Endodermal cell (in vitro differentiated cells): ENCODE data around the gene AP2A1. TPM values are rescaled to one million over a fixed set of nuclear protein-coding genes. Genes with fewer than 3 reads are reported as not detected.

Experiments
- DNase-seq: peaks from one replicate; pipeline ENCODE4 v3.0.0-alpha.2; 2017
- H3K27ac ChIP-seq: 2 replicates; pipeline ENCODE4 v1.5.1; 2013; ENCODE audit warnings: mild to moderate bottlenecking, low read depth, low read length, moderate library complexity
- H3K27me3 ChIP-seq: 2 replicates; pipeline ENCODE4 v1.6.1; 2013; ENCODE audit warnings: mild to moderate bottlenecking, low read length, moderate library complexity; ENCODE audit not compliant: insufficient read depth, control insufficient read depth, poor library complexity, severe bottlenecking
- H3K36me3 ChIP-seq: 2 replicates; pipeline ENCODE4 v1.7.0; 2013; ENCODE audit warnings: mild to moderate bottlenecking, low read length, moderate library complexity; ENCODE audit not compliant: control insufficient read depth, insufficient read depth
- H3K4me1 ChIP-seq: one replicate; pipeline ENCODE4 v1.7.0; 2013; ENCODE audit warnings: low read length; ENCODE audit not compliant: control insufficient read depth, insufficient read depth
- H3K4me3 ChIP-seq: 2 replicates; pipeline ENCODE4 v1.5.1; 2013; ENCODE audit warnings: mild to moderate bottlenecking, low read length, moderate library complexity
- H3K9ac ChIP-seq: 2 replicates; pipeline ENCODE4 v1.6.1; 2013; ENCODE audit warnings: mild to moderate bottlenecking, low read length, moderate library complexity; ENCODE audit not compliant: poor library complexity, severe bottlenecking; ENCODE audit errors: extremely low read depth
- H3K9me3 ChIP-seq: 2 replicates; pipeline ENCODE4 v1.6.1; 2013; ENCODE audit warnings: mild to moderate bottlenecking, low read length, moderate library complexity; ENCODE audit not compliant: control insufficient read depth
- H3K27ac Mint-ChIP-seq: 2 replicates; pipeline ENCODE4 v1.8.0; 2020; ENCODE audit warnings: mixed read lengths
- H3K27me3 Mint-ChIP-seq: 2 replicates; pipeline ENCODE4 v1.8.0; 2021; ENCODE audit warnings: mild to moderate bottlenecking, mixed read lengths; ENCODE audit not compliant: insufficient read depth
- H3K36me3 Mint-ChIP-seq: 2 replicates; pipeline ENCODE4 v1.8.0; 2020; ENCODE audit warnings: low read depth, mixed read lengths
- H3K4me1 Mint-ChIP-seq: 2 replicates; pipeline ENCODE4 v1.8.0; 2020; ENCODE audit warnings: mixed read lengths
- H3K4me3 Mint-ChIP-seq: 2 replicates; pipeline ENCODE4 v1.8.0; 2020; ENCODE audit warnings: mild to moderate bottlenecking, moderate library complexity, mixed read lengths
- H3K9me3 Mint-ChIP-seq: 2 replicates; pipeline ENCODE4 v1.8.0; 2020; ENCODE audit warnings: mild to moderate bottlenecking, mixed read lengths
- WGBS, 2 experiments: methylation state at CpG; one replicate each; pipeline versions ENCODE4 v1.1.5 to v1.1.7; 2013; ENCODE audit warnings: missing lambda C conversion rate in 2 of 2, mixed read lengths in 1 of 2; ENCODE audit not compliant: insufficient coverage in 1 of 2, insufficient read length in 1 of 2; 5-methylcytosine and 5-hydroxymethylcytosine counted together
- total RNA-seq, 2 donors: library from RNA; stranded (reverse); fragmentation: NEBNext Ultra II Directional in 1 of 2; extraction: Animal tissue kit (Norgen Biotek cat#: 25700) in 1 of 2; gene quantifications; 2 replicates in 1 of 2; 3 replicates in 1 of 2; pipeline ENCODE4 v1.2.1, GENCODE V29; 2021
- TF ChIP-seq, protein P1 (sequence below): fragments of 200-600 bp; sonication (generic); conservative IDR thresholded peaks from 2 replicates; pipeline ENCODE4 v1.5.0; 2021; ENCODE audit warnings: antibody characterized with exemption, mild to moderate bottlenecking

The AP2A1 gene
- total RNA-seq, 2 donors from 2014 or later = 100 to 110 TPM

DNA sequence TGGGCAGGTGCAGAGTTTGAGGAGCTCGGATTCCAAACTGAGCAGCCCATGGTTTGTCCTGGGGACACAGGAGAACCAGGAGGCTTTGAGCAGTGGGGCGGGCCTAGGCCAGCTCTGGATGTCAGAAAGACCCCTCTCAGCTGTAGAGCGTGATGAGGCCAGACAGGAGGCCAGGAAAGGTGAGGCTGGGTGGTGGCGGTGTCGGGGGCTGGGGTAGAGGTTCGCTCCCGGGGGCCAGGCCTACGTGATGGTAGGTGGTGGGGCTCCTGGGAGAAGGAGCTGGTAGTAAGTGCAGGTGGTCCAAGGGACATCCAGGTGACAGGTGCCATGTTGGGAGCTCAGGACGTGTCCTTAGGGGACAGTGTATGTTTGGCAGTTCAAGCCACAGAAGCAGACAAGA lies 70.6 kb downstream of the AP2A1 start:
- no peaks in the 10 kb centered on the region for H3K9me3 Mint-ChIP-seq
- no peaks in the 10 kb centered on the region for H3K4me1 ChIP-seq
- DNase-seq = no peak
- TF ChIP-seq, protein P1, sequence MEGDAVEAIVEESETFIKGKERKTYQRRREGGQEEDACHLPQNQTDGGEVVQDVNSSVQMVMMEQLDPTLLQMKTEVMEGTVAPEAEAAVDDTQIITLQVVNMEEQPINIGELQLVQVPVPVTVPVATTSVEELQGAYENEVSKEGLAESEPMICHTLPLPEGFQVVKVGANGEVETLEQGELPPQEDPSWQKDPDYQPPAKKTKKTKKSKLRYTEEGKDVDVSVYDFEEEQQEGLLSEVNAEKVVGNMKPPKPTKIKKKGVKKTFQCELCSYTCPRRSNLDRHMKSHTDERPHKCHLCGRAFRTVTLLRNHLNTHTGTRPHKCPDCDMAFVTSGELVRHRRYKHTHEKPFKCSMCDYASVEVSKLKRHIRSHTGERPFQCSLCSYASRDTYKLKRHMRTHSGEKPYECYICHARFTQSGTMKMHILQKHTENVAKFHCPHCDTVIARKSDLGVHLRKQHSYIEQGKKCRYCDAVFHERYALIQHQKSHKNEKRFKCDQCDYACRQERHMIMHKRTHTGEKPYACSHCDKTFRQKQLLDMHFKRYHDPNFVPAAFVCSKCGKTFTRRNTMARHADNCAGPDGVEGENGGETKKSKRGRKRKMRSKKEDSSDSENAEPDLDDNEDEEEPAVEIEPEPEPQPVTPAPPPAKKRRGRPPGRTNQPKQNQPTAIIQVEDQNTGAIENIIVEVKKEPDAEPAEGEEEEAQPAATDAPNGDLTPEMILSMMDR = no peak
- no peaks in the 10 kb centered on the region for H3K4me1 Mint-ChIP-seq
- peaks cover 34% of the 10 kb centered on the region for H3K36me3 ChIP-seq
- WGBS, 2 experiments = 95 to 99% methylated on average over 8 to 9 of the region's 9 CpGs
- H3K27me3 ChIP-seq = no peaks in the 10 kb centered on the region
- no peak overlapping the region for H3K4me3 Mint-ChIP-seq
- H3K4me3 ChIP-seq = no peak overlapping the region
- peaks cover 60% of the 10 kb centered on the region for H3K36me3 Mint-ChIP-seq
- no peaks in the 10 kb centered on the region for H3K9me3 ChIP-seq
- H3K9ac ChIP-seq = no peak overlapping the region
- H3K27ac ChIP-seq = no peak overlapping the region
- H3K27ac Mint-ChIP-seq = no peak overlapping the region
- no peaks in the 10 kb centered on the region for H3K27me3 Mint-ChIP-seq

DNA sequence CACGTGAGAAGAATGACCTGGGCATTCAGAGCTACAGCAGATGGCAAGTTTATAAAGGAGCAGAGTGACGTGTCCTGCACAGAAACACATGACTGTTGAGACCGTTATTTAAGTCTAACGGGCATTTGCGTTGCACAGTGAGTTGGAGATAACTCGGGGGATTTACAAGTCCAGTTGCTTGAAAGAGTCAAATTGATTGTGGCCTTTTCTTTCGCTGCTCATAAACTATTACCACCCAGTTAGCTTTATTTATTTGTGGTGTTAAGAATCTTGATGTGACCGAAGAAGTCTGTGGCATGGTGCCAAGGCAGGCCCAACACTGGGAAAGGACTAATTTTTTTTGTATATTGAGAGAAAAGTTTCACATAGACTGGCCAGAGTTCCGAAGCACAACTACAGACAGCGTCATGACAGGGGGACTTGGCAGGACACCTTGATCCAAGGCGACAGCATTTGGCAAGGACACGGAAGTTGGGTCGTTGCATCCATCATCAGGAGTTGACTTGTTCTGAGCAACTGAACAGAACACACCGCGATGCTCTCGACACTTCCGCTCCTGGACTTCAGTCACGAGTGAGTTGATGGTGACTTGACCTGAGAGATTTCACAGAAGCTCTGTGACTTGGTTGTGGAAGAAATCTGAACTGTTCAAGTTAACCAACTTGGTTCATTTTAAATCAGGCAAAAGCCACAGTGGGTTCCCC lies 72.2 kb downstream of the AP2A1 start:
- no peaks in the 10 kb centered on the region for H3K4me1 Mint-ChIP-seq
- Histone ChIP-seq H3K27ac (no peak overlapping the region), H3K4me1 (no peaks in the 10 kb centered on the region), H3K9me3 (no peaks in the 10 kb centered on the region), H3K4me3 (no peak overlapping the region), H3K9ac (no peak overlapping the region), H3K27me3 (no peaks in the 10 kb centered on the region), H3K36me3 (peaks cover 28% of the 10 kb centered on the region)
- no peak overlapping the region for H3K27ac Mint-ChIP-seq
- no peak for DNase-seq
- no peaks in the 10 kb centered on the region for H3K9me3 Mint-ChIP-seq
- no peak overlapping the region for H3K4me3 Mint-ChIP-seq
- TF ChIP-seq, protein P1 = no peak
- no peaks in the 10 kb centered on the region for H3K27me3 Mint-ChIP-seq
- peaks cover 57% of the 10 kb centered on the region for H3K36me3 Mint-ChIP-seq
- WGBS, 2 experiments = 97 to 99% methylated on average over 13 to 17 of the region's 18 CpGs

DNA sequence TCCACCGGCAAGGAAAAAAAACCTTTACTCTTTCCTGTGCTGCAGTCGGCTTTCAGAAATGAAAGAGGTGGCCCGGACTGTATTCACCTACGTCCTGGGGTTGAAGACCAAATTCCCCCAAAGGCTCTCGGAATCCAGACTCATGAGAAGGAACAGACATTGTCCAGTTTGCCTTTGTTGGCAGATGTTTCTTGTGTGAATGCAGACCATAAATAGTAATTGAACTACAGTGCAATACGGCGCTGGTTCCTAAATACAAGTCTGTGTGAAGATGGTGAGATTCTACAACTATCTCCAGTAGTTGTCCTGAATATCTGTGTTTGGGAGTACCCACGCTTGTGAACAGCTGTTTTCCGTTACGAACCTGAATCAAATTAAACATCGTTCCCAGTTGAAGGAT lies 72.9 kb downstream of the AP2A1 start:
- Mint-ChIP-seq H3K4me3 (no peak overlapping the region), H3K36me3 (peaks cover 55% of the 10 kb centered on the region), H3K27ac (no peak overlapping the region), H3K9me3 (no peaks in the 10 kb centered on the region), H3K4me1 (no peaks in the 10 kb centered on the region), H3K27me3 (no peaks in the 10 kb centered on the region)
- H3K9me3 ChIP-seq = no peaks in the 10 kb centered on the region
- no peaks in the 10 kb centered on the region for H3K4me1 ChIP-seq
- H3K27me3 ChIP-seq = no peaks in the 10 kb centered on the region
- no peak overlapping the region for H3K27ac ChIP-seq
- no peak overlapping the region for H3K9ac ChIP-seq
- TF ChIP-seq, protein P1 = no peak
- DNase-seq = no peak
- WGBS, 2 experiments = 97 to 99% methylated on average over 10 to 11 of the region's 11 CpGs
- H3K36me3 ChIP-seq = peaks cover 24% of the 10 kb centered on the region
- no peak overlapping the region for H3K4me3 ChIP-seq
